Prostate gland (tissue), 2 donors: Measurements from ENCODE around the gene GALNT7. TPM values are rescaled to one million over a fixed set of nuclear protein-coding genes. Genes with fewer than 3 reads are reported as not detected.
A peak's percentile ranks its signal among the peaks of the same experiment; 100 is the strongest.

Experiments
- DNase-seq: peaks from one replicate; pipeline ENCODE4 v3.0.0-alpha.2; 2019; ENCODE audit warnings: low spot score
- H3K27ac ChIP-seq, 2 donors: fragments of 200-600 bp; sonication (generic); 2 replicates each; pipeline ENCODE4 v1.5.1; 2017 to 2019
- H3K27me3 ChIP-seq: fragments of 200-600 bp; sonication (generic); replicated peaks from 2 replicates; pipeline ENCODE4 v1.5.1; 2019; ENCODE audit not compliant: insufficient read depth
- H3K36me3 ChIP-seq, 2 donors: fragments of 200-600 bp; sonication (generic); 1 replicate in 1 of 2; 2 replicates in 1 of 2; pipeline versions ENCODE4 v1.5.1 to v1.8.1; 2017 to 2019
- H3K4me1 ChIP-seq: fragments of 200-600 bp; sonication (generic); replicated peaks from 2 replicates; pipeline ENCODE4 v1.5.1; 2019
- H3K4me3 ChIP-seq, 2 donors: fragments of 200-600 bp; sonication (generic); 2 replicates each; pipeline ENCODE4 v1.5.1; 2017 to 2019
- H3K9me3 ChIP-seq: fragments of 200-600 bp; sonication (generic); 2 replicates; pipeline ENCODE4 v1.5.1; 2017
- POLR2A ChIP-seq: fragments of 450-650 bp; IDR thresholded peaks from one replicate; pipeline ENCODE4 v1.6.1; 2016; ENCODE audit warnings: antibody characterized with exemption, mild to moderate bottlenecking
- POLR2AphosphoS5 ChIP-seq: sonication (generic); formaldehyde crosslinking; IDR thresholded peaks from one replicate; pipeline ENCODE4 v1.6.1; 2017; ENCODE audit warnings: antibody characterized with exemption
- WGBS: methylation state at CpG from one replicate; pipeline ENCODE4 v1.1.5; 2018; 5-methylcytosine and 5-hydroxymethylcytosine counted together
- intact Hi-C: fragments of 100-400 bp; cut with DNase I; formaldehyde crosslinking; loops from one replicate; pipeline ENCODE4 v1.14.2; 2022
- total RNA-seq, 2 donors: library from RNA; depleted of rRNA; stranded (reverse); fragments of >200 nt; gene quantifications; one replicate each; pipeline ENCODE4 v1.1.0, GENCODE V29; 2016
- TF ChIP-seq, protein P1 (sequence below), 4 experiments: fragments of 200-600 bp in 2 of 4; fragments of 450-650 bp in 2 of 4; sonication (generic) in 2 of 4; IDR thresholded peaks; 1 replicate in 3 of 4; 2 replicates in 1 of 4; pipeline ENCODE4 v1.5.1; 2016 to 2019; ENCODE audit warnings: antibody characterized with exemption in 4 of 4, mild to moderate bottlenecking in 2 of 4, moderate library complexity in 2 of 4

Gene GALNT7
- total RNA-seq, 2 donors from 2014 or later = 45.5 to 109 TPM

DNA sequence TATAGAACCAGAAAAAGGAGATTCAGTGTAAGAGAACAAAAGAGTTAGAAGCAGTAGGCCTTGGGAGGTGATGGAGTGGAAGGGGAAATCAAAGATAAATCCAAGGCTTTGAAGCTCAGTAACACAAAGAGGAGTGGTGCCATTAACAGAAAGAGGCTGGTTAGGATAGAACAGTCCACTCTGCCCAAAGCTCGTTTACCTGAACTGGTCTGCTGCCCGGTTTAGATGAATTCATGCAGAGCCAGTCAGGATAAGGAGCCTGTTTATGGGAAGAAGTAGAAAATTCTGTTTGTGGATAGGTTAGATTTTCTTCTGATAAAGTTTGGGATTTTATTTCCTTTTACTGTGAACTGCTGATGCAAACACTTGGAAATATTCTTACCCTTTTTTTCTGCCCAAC lies 85.0 kb downstream of the GALNT7 start:
- intact Hi-C loops = loop anchor here (10.0 kb wide), 1 partner anchor 79 kb away; no protein-coding TSS in a partner anchor

DNA sequence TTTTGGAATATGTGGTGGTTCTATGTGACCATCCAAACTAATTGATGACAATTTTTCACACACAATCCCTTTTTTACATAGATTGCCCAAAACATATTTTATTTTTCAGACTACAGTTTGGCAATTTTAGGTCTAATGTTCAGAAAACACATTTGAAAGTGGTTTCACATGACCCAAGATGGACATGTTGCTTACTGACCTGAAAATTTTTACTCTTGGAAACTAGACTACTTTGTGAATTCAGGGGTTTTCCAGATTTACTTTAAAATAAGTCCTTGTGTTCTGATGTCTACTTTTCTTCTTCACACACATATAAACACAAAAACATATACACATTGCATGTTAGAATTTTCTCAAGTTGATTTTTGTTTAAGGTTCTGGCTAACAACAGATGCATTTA lies 86.0 kb downstream of the GALNT7 start:
- no peaks in the 10 kb centered on the region for H3K9me3 ChIP-seq
- H3K4me1 ChIP-seq = no peaks in the 10 kb centered on the region
- TF ChIP-seq, protein P1, sequence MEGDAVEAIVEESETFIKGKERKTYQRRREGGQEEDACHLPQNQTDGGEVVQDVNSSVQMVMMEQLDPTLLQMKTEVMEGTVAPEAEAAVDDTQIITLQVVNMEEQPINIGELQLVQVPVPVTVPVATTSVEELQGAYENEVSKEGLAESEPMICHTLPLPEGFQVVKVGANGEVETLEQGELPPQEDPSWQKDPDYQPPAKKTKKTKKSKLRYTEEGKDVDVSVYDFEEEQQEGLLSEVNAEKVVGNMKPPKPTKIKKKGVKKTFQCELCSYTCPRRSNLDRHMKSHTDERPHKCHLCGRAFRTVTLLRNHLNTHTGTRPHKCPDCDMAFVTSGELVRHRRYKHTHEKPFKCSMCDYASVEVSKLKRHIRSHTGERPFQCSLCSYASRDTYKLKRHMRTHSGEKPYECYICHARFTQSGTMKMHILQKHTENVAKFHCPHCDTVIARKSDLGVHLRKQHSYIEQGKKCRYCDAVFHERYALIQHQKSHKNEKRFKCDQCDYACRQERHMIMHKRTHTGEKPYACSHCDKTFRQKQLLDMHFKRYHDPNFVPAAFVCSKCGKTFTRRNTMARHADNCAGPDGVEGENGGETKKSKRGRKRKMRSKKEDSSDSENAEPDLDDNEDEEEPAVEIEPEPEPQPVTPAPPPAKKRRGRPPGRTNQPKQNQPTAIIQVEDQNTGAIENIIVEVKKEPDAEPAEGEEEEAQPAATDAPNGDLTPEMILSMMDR (IDR thresholded peaks at IDR 0.05) = no peak
- TF ChIP-seq POLR2A = no peak
- no peak for TF ChIP-seq POLR2AphosphoS5
- intact Hi-C loops = loop anchor here (5.0 to 10.0 kb wide), 2 partner anchors 80 to 227 kb away; no protein-coding TSS in a partner anchor
- H3K27ac ChIP-seq = no peak overlapping the region
- no peaks in the 10 kb centered on the region for H3K36me3 ChIP-seq
- no peak for DNase-seq
- H3K27me3 ChIP-seq = no peaks in the 10 kb centered on the region
- H3K4me3 ChIP-seq = no peak overlapping the region

More for the DNA sequence above, 85.0 kb downstream of the GALNT7 start:
- no peak for DNase-seq
- WGBS = 53% methylated on average over 2 of the region's 2 CpGs
- Histone ChIP-seq H3K9me3 (no peaks in the 10 kb centered on the region), H3K27ac (no peak overlapping the region), H3K4me3 (no peak overlapping the region), H3K27me3 (no peaks in the 10 kb centered on the region), H3K4me1 (no peaks in the 10 kb centered on the region), H3K36me3 (no peaks in the 10 kb centered on the region)
- TF ChIP-seq POLR2A = no peak
- no peak for TF ChIP-seq POLR2AphosphoS5
- TF ChIP-seq, protein P1 (IDR thresholded peaks at IDR 0.05) = no peak

DNA sequence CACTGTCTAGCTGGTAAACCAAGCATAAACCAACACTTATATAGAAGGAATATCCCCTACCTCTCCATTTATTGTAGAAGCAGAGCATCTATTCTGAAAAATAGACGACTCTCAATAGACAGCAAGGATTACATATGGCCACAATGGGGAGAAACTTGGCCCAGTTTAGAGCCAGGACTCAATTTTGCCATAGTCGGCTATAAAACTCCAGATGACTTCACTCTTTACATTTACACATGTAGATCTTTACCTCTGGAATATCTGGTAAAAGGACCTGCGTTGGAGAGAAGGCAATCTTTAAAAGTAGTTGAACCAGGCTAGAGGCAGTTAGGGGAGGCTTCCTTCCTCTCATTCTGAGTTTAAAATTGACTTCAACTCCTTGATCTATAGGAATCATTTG lies 88.2 kb downstream of the GALNT7 start:
- Histone ChIP-seq H3K4me1 (no peaks in the 10 kb centered on the region), H3K27ac (no peak overlapping the region), H3K4me3 (no peak overlapping the region), H3K36me3 (no peaks in the 10 kb centered on the region), H3K9me3 (no peaks in the 10 kb centered on the region), H3K27me3 (no peaks in the 10 kb centered on the region)
- intact Hi-C loops = loop anchor here (5.0 to 10.0 kb wide), 2 partner anchors 82 to 230 kb away; no protein-coding TSS in a partner anchor
- WGBS = 85% methylated on average over 3 of the region's 3 CpGs
- no peak for DNase-seq
- TF ChIP-seq, protein P1 (IDR thresholded peaks at IDR 0.05) = no peak
- TF ChIP-seq POLR2A = no peak
- no peak for TF ChIP-seq POLR2AphosphoS5

DNA sequence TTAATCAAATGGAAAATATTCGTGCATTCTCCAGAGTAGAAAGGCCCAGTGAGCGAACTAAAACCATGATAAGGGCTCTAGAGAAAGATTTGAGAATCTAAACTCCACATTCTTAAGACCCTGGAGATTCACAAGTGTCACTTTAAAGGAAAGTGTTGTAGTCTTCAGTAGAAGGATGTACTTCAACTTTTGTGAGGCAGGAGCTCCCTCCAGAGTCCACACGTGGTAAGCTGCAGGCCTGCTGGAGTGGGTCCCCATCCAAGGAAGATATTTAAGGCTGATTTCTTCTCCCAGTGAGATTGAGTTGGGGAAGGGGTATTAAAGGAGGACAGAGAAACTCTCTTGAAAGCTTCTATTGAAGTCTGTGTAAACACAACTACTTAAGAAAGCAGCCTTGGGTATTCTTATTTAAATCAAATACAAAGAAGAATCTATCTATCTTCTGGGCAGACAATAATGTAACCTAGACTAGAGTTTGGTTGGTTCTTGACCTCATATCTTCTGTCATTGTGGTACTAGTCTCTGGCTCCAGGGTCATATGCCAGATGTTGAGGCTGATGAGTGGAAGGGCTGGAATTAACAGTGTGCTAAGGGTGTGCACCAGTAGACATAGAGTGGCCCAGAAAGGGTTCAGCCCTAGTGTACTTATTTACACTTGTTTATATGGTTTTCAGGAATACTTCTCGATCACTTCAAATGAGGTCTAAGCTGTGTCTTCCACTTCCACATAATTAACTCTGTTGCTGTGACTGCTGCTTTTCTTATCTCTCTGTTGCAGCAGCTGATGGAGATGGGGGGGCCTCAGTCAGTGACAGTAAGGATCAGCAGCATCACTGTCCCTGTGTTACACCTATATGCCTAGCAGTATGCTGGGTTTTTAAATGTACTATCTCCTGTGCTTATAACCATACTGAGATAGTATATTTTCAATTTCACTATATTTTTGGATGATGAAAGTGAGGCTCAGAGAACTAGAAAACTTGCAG lies 89.4 kb downstream of the GALNT7 start:
- peak; percentile 50 for DNase-seq
- H3K9me3 ChIP-seq = no peaks in the 10 kb centered on the region
- peak; percentile 5 for TF ChIP-seq POLR2AphosphoS5
- TF ChIP-seq POLR2A = no peak
- TF ChIP-seq, protein P1 (IDR thresholded peaks at IDR 0.05) = peak in 3 of 4 experiments; percentile 45 to 67 (median 64)
- H3K4me3 ChIP-seq = no peak overlapping the region
- H3K27me3 ChIP-seq = no peaks in the 10 kb centered on the region
- H3K27ac ChIP-seq = no peak overlapping the region
- WGBS = 41% methylated on average over 4 of the region's 4 CpGs
- H3K36me3 ChIP-seq = no peaks in the 10 kb centered on the region
- intact Hi-C loops = loop anchor here (5.0 to 10.0 kb wide), 2 partner anchors 83 to 231 kb away; no protein-coding TSS in a partner anchor
- H3K4me1 ChIP-seq = no peaks in the 10 kb centered on the region
